ENCODE results near the gene TGM1. TPM values are rescaled to one million over a fixed set of nuclear protein-coding genes. Genes with fewer than 3 reads are reported as not detected.

Gene TGM1
- total RNA-seq, 4 donors from 2014 or later: 0.52 to 3.3 (median 1.6) TPM

DNA sequence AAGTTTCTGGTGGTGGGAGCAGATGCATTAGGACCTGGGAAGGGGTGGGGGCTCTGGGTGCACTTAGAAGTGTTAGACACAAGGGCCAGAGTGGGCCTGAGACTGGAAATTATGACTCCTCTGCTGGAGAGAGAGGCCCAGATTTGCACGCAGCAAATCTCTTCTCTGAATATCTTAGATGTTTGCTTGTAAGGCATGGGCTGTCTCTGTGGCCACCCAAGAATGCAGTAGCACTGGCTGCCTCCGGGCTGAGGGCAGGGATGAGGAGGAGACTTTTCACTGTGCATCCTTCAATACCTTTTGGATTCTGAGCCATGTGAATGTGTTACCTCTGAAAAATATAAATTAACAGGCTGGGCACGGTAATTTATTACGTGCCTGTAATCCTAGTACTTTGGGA, 22.4 kb upstream of the TGM1 start:
- intact Hi-C loops (cut with DNase I): no loop called here
- Histone ChIP-seq H3K27ac (replicated peaks in 1 of 4) (no peak overlapping the region), H3K4me1 (peaks cover 0 to 2% (median 0%) of the 10 kb centered on the region in 4 donors), H3K9me3 (no peaks in the 10 kb centered on the region), H3K27me3 (no peaks in the 10 kb centered on the region), H3K4me3 (no peak overlapping the region), H3K36me3 (peaks cover 7 to 12% (median 10%) of the 10 kb centered on the region in 4 donors)
- TF ChIP-seq, protein P1, sequence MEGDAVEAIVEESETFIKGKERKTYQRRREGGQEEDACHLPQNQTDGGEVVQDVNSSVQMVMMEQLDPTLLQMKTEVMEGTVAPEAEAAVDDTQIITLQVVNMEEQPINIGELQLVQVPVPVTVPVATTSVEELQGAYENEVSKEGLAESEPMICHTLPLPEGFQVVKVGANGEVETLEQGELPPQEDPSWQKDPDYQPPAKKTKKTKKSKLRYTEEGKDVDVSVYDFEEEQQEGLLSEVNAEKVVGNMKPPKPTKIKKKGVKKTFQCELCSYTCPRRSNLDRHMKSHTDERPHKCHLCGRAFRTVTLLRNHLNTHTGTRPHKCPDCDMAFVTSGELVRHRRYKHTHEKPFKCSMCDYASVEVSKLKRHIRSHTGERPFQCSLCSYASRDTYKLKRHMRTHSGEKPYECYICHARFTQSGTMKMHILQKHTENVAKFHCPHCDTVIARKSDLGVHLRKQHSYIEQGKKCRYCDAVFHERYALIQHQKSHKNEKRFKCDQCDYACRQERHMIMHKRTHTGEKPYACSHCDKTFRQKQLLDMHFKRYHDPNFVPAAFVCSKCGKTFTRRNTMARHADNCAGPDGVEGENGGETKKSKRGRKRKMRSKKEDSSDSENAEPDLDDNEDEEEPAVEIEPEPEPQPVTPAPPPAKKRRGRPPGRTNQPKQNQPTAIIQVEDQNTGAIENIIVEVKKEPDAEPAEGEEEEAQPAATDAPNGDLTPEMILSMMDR (IDR thresholded peaks at IDR 0.05): no peak
- TF ChIP-seq POLR2AphosphoS5 (IDR thresholded peaks at IDR 0.05): no peak
- TF ChIP-seq EP300 (IDR thresholded peaks at IDR 0.05): no peak
- TF ChIP-seq POLR2A (IDR thresholded peaks at IDR 0.05; ENCODE audit: low read depth): no peak
- WGBS: 82% methylated on average over 4 of the region's 4 CpGs
- DNase-seq (ENCODE audit: extremely low spot score): no peak

DNA sequence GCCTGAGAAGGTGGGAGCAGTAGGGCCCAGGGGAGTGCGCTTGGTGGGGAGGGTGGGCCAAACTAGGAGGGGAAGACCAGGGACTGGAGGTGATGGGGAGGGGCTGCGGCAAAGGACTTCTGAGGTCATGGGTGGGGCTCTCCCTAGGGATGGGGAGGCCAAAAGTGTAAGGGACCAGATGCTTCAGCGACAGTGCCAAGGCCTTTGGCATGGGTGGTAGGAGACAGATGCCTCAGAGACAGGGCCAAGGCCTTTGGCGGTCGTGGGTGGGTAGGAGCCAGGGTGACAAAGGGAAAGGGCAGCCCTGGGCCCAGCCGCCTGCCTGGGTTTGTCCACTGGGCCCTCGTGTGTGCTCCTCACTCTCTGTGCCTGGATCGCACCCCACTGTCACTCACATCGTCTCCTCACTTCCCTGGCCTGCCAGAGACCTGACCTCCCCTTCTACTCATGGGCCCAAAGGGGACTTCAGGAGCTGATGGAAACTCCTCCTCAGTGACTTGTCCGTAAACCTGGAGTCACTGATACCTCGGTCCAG, 21.6 kb upstream of the TGM1 start:
- Histone ChIP-seq H3K27ac (replicated peaks in 1 of 4) (no peak overlapping the region), H3K4me3 (no peak overlapping the region), H3K4me1 (peaks cover 0 to 6% (median 0%) of the 10 kb centered on the region in 4 donors), H3K27me3 (no peaks in the 10 kb centered on the region), H3K9me3 (no peaks in the 10 kb centered on the region), H3K36me3 (peaks cover 0 to 5% (median 2%) of the 10 kb centered on the region in 4 donors)
- no peak for DNase-seq (ENCODE audit: extremely low spot score)
- WGBS: 78% methylated on average over 10 of the region's 11 CpGs
- TF ChIP-seq, protein P1 (IDR thresholded peaks at IDR 0.05): no peak
- no peak for TF ChIP-seq POLR2A (IDR thresholded peaks at IDR 0.05; ENCODE audit: low read depth)
- no peak for TF ChIP-seq EP300 (IDR thresholded peaks at IDR 0.05)
- TF ChIP-seq POLR2AphosphoS5 (IDR thresholded peaks at IDR 0.05): no peak
- intact Hi-C loops (cut with DNase I): no loop called here

DNA sequence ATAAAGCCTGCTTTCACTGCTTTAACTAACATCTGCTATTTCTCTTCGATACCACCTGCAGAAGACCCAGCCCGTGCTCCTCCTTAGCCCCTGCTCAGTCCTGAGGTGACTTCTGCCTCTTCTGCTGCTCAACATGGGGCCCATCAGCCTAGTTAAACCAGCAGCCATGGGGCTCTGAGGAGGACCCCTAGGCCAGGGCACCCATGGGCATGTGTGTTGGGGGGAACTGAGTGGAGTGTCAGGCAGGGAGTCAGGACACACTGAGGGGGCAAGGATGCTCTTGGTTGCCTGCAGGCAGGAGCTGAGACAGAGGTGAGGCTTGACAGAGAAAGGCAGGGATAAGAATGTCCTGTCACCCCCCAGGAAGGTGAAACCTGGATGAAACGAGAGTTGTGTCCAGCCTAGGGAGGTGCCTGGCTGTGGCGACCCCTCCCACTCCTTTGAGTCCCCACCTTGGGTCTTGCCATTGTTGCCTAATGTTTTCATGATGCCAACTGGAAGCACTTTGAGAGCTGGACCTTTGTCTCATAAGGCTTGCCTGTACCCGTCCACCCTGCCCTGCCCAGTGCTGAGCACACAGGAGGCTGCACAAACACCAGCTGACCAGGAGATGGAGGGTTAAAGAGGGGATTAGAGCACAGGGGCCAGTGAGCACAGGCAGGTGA, 21.0 kb upstream of the TGM1 start:
- intact Hi-C loops (cut with DNase I): no loop called here
- Histone ChIP-seq H3K4me3 (no peak overlapping the region), H3K4me1 (peaks cover 0 to 6% (median 0%) of the 10 kb centered on the region in 4 donors), H3K9me3 (no peaks in the 10 kb centered on the region), H3K36me3 (no peaks in the 10 kb centered on the region), H3K27ac (replicated peaks in 1 of 4) (no peak overlapping the region), H3K27me3 (no peaks in the 10 kb centered on the region)
- TF ChIP-seq, protein P1 (IDR thresholded peaks at IDR 0.05): no peak
- no peak for TF ChIP-seq POLR2AphosphoS5 (IDR thresholded peaks at IDR 0.05)
- no peak for TF ChIP-seq EP300 (IDR thresholded peaks at IDR 0.05)
- no peak for TF ChIP-seq POLR2A (IDR thresholded peaks at IDR 0.05; ENCODE audit: low read depth)
- WGBS: 83% methylated on average over 5 of the region's 5 CpGs
- no peak for DNase-seq (ENCODE audit: extremely low spot score)

DNA sequence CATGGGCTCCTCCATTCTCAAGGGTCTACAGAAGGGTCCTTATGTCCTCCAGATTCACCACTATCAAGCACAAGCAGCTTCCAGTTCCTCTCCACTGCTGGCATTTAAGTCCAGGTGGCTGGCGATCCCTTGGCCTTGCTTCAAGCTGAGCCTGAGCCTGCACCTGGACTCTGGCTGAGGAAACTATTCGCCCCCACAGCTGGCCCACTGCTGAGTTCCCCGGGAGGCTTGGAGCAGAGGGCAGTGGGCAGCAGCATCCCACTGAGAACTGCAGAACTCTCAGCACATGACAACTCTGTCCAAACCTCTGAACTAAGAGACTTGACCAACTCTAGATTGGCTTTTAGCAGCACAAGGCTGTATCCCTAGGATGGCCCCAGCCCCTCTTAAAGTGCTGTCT, 19.8 kb upstream of the TGM1 start:
- 83% methylated on average over 3 of the region's 3 CpGs for WGBS
- Histone ChIP-seq H3K4me1 (peaks cover 0 to 9% (median 0%) of the 10 kb centered on the region in 4 donors), H3K27ac (replicated peaks in 1 of 4) (no peak overlapping the region), H3K36me3 (no peaks in the 10 kb centered on the region), H3K27me3 (no peaks in the 10 kb centered on the region), H3K4me3 (no peak overlapping the region), H3K9me3 (no peaks in the 10 kb centered on the region)
- intact Hi-C loops (cut with DNase I): no loop called here
- no peak for DNase-seq (ENCODE audit: extremely low spot score)
- TF ChIP-seq EP300 (IDR thresholded peaks at IDR 0.05) (no peak), POLR2A (IDR thresholded peaks at IDR 0.05; ENCODE audit: low read depth) (no peak), POLR2AphosphoS5 (IDR thresholded peaks at IDR 0.05) (no peak)
- TF ChIP-seq, protein P1 (IDR thresholded peaks at IDR 0.05): no peak
